Fibroblast of mammary gland (primary cell): ENCODE results near the gene SPDYE11.
"Not testable (repeated sequence)": the region's sequence is repeated elsewhere in the genome, so short reads cannot be mapped to it uniquely, and the experiment has no call there.

Experiments
- DNase-seq: peaks from one replicate; pipeline ENCODE4 v3.0.0-alpha.2; 2010; ENCODE audit warnings: low read depth
- H3K4me3 ChIP-seq: 2 replicates; pipeline ENCODE4 v1.5.1; 2011; ENCODE audit warnings: low read depth, mild to moderate bottlenecking, low read length, moderate library complexity; ENCODE audit not compliant: control insufficient read depth

Gene SPDYE11, protein sequence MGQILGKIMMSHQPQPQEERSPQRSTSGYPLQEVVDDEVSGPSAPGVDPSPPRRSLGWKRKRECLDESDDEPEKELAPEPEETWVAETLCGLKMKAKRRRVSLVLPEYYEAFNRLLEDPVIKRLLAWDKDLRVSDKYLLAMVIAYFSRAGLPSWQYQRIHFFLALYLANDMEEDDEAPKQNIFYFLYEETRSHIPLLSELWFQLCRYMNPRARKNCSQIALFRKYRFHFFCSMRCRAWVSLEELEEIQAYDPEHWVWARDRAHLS

DNA sequence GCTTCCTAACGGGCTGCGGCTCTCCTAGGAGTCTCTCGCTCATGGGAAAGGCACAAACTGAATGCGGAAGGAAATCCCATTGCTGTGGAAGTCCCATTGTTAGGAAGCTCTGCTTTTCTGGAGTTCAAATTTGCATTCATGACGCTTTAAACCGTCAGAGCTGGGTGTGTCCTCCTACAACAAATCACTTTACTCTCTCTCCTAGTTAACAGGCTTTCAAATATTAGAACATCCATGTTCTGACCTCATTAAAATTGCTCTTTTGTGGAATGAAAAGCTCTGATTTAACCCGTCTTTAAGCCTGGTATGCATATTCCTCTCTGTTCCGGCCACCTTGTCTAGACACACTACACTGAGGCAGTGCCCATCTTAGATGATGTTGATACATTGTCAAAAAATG, at the start of gene SPDYE11:
Gene SPDYE11, minus strand, starts transcription at position 101 of the 400 bp plus-strand sequence. CDS start 1,800 bp downstream, outside the sequence.
- not testable (repeated sequence) for H3K4me3 ChIP-seq, DNase-seq

GRCh38 chr7:73085938-73086337, 28.2 kb upstream of the SPDYE11 start, which contains the start of gene SPDYE9:
Gene SPDYE9 (minus strand): TSS chr7:73086038. CDS start chr7:73084238, 1,800 bp downstream.
- not testable (repeated sequence) for DNase-seq, H3K4me3 ChIP-seq

DNA sequence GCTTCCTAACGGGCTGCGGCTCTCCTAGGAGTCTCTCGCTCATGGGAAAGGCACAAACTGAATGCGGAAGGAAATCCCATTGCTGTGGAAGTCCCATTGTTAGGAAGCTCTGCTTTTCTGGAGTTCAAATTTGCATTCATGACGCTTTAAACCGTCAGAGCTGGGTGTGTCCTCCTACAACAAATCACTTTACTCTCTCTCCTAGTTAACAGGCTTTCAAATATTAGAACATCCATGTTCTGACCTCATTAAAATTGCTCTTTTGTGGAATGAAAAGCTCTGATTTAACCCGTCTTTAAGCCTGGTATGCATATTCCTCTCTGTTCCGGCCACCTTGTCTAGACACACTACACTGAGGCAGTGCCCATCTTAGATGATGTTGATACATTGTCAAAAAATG, 28.0 kb downstream of the SPDYE11 start, which contains the start of gene SPDYE8:
Gene SPDYE8, minus strand, starts transcription at position 101 of the 400 bp plus-strand sequence. CDS start 1,800 bp downstream, outside the sequence.
- H3K4me3 ChIP-seq, DNase-seq: not testable (repeated sequence)

- not testable (repeated sequence) for DNase-seq
- H3K4me3 ChIP-seq: peak overlapping the region; percentile 45
Observed at GRCh38 chr7:73006491-73006890, 51.2 kb downstream of the SPDYE11 start.

GRCh38 chr7:73005693-73006447, 51.8 kb downstream of the SPDYE11 start:
- DNase-seq: peak; percentile 77

GRCh38 chr7:73005356-73005692, 52.4 kb downstream of the SPDYE11 start:
- H3K4me3 ChIP-seq: peak overlapping the region; percentile 61
- DNase-seq: not testable (repeated sequence)

More at GRCh38 chr7:73005693-73006447, 51.8 kb downstream of the SPDYE11 start:
- H3K4me3 ChIP-seq: peak overlapping the region; percentile 61

DNA sequence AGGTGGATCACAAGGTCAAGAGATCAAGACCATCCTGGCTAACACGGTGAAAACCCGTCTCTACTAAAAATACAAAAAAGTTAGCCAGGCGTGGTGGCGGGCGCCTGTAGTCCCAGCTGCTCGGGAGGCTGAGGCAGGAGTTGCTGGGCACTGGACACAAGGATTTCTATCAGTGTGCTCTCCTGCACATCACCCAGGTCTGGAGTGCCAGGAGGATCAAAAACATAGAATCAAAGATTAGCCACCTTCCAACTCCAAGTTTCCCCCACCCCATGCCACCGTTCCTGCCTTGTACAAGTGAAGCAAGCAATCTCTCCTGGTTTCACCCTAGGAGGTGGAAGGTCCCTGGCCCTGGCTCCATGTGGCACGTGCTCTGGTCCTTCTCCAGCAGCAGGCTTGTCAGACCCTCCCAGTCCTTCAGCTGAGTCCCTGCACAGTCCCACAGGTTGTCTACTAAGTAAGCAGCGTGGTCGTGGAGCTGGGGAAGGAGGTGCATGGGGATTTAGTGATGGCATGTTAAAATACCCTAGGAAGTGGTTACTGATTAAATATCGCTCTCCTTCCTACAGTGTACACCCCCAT, 59.7 kb downstream of the SPDYE11 start:
- H3K4me3 ChIP-seq, DNase-seq: not testable (repeated sequence)
